HG02870 (cell line): ENCODE results near the gene CACNA1C.

ENCODE experiments used
- ATAC-seq: cut with Tn5 transposase; IDR thresholded peaks from one replicate; pipeline ENCODE4 v1.9.1; 2021; ENCODE audit warnings: mild to moderate bottlenecking, moderate library complexity; ENCODE audit not compliant: unreplicated experiment

CACNA1C gene

DNA sequence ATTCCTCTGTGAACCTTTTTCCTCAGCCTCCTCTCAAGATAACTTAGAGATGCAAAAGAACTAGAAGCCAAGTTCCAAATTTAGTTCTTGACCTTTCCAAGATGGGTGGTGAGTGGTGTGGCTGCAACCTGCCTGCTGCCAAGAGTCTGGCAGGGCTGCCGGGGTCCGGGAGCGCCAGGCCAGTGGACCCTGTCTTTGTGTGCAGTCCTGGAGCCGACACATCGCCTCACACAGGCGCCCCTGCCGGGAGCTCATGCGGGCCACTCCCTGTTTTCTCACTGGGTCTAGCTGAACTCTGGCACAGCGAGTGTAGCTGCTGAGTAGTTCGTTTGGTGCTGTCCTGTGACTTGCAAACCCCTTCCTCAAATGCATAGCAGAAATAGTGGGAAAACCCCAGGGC, 84.9 kb downstream of the CACNA1C start:
- ATAC-seq = no peak

DNA sequence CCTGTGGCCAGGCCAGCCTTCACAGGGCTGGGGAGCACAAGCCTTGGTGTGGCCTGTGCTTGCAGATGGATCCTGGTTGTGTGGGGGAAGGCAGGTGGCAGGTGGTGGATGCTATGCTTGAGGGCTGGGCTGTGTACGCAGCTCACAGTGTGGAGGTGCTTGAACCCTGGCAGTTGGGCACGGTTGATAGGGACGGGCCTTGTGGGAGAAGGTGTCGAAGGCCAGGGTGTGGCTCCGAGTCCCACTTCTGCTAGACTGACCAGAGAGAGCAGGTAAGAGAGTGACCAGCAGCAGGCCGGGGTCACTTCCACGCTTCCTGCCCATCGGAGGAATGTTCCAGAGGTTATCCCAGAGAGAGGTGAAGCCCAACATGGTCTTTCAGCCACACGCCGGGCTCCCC, 85.5 kb downstream of the CACNA1C start:
- no peak for ATAC-seq

DNA sequence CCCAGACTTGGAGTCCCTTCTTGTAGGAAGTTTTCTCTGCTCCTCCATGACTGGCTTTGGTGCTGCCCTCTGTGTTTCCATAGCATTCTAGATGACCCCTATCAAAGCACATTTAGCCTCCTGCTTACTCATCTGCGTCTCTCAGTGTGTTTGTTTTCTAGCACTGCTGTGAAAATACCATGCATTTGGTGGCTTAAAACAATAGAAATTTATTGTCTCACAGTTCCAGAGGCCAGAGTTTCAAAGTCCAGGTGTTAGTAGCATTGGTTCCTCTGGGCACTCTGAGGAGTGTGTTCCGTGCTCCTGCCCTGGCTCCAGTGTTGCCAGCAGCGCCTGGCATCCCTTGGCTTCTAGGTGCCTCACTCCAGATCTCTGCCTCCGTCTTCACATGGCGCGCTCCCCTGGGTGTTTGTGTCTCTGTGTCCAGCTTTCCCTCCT, 86.1 kb downstream of the CACNA1C start:
- no peak for ATAC-seq

DNA sequence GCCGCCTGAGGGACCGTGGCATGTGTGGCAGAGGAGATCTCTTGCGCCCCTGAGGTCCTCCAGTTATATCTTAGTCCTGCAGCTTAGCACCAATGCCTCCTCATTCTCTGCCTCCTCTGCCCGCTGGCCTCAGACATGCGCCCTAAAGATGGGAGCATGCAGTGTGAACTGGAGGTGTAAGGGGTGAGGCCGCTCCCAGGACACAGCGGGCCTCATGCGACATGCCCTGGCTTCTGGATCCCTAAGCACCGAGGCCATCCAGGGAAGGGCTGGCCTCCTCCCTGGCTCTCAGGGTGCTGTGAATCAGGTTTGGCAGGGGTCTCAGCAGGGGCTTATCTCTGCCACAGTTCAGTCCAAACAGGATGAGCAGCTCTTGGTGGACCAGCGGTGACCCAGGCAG, 86.9 kb downstream of the CACNA1C start:
- ATAC-seq = no peak

DNA sequence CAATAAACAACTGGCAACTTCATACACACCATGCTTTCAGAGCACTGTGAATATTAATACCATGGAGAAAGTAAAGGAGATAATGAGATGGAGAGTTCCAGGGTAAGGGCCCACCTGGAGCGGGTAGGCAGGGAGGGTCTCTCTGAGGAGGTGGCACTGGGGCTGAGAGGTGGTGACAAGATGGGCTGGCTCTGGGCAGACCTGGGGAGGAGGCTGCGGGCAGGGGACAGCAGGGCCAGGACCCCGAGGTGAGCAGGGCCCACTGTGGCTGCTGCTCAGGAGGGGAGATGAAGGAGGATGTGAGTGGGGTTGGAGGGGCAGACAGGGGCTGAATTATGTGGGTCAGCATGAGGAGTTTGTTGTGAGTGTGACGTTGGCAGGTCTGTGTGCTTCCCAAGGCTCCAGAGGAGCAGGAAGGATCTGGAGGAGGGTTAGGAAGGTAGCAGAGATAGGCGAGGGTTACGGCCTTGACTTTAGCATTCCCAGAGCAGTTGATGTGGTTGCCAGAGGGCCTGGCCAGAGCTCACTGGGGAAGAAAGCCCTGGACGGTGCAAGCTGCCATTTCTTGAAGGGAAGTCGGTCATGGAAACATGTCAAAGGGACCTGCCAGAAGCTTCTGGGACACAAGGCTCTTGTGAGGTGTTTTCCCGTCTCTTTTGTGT, 88.2 kb downstream of the CACNA1C start:
- no peak for ATAC-seq

DNA sequence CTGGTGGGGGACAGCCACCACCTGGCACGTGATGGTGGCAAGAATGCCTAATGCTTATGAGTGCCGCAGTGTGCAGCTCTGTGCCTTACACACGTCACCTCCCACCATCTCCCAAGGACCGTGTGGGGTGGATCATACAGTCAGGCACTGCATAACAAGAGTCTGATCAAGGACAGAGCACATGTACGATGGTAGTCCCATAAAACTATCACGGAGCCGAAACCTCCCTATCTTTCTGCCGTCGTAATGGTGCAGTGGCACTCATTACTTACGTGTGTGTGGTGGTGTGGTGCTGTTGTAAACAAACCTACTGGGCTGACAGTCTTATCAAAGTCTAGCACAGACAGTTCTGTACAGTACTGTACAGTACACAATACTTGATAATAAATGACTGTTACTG, 89.3 kb downstream of the CACNA1C start:
- ATAC-seq = no peak

DNA sequence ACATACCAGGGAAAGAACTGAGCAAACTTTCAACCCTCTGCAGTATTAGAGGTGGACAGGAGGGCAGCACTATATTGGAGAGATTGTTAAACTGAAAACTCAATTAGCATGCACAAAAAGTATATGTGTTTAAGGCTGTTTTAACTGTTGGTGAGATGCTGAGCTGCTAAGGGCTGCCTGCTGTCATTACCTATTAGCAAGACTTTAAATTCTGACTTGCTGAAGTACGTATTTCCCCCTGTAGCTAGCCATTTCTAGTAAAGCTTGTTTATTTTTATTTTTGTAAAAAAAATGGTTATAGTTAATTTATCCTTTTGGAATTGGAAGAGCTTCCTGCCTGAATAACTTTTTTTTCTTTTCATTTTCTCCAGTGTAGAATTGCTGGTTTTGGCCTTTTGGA, 92.2 kb downstream of the CACNA1C start:
- no peak for ATAC-seq

DNA sequence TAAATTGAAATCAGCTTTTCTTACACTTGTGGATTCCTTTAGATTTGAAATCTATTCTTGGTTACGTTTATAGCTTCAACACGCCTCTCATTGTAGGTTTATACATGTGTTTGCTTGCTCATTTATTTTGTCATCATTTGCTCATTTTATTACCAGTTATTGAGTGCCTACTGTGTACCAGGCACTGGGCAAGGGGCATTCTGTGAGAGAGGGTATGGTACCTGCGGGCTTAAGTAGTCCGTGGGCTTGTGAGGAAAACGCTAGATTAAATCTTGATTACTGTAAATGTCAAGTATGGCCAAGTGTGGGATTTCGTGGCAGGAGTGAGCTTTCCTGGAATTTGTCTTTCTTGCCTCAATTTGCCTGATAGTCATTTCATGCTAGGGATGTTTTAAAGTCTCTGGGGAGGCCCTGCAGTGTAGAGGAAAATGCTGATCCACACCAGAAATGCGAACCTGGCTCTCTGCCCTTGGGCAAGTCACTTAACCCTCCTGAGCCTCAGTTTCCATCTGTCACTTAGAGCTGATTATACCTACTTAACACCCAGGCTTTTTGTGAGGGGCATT, 92.7 kb downstream of the CACNA1C start:
- ATAC-seq = no peak

- no peak for ATAC-seq
Observed at GRCh38 chr12:2147335-2147734, 94.5 kb downstream of the CACNA1C start.

DNA sequence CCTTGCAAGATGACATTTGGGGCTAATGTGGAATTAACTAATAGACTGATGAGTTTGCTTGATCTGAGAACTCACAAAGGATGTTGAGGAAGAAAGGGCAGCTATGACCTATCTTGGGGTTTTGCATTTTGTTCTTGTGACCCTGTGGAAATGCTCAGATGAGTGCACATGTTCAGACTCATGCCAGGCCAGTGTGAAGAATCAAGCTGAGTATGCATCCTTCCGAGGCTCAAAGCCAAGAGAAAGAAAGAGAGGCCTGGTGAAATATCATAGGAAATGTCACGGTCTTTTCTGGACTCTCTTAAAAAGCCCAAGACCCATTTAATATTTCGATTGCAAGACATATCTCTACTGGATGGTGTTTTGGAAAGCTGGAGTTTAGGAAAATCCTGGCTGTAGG, 96.3 kb downstream of the CACNA1C start:
- ATAC-seq = no peak

GRCh38 chr12:2150833-2151232, 98.0 kb downstream of the CACNA1C start:
- ATAC-seq = no peak

- ATAC-seq = no peak
Observed at GRCh38 chr12:2151391-2151790, 98.6 kb downstream of the CACNA1C start.

- no peak for ATAC-seq
Observed at GRCh38 chr12:2152134-2152533, 99.3 kb downstream of the CACNA1C start.

DNA sequence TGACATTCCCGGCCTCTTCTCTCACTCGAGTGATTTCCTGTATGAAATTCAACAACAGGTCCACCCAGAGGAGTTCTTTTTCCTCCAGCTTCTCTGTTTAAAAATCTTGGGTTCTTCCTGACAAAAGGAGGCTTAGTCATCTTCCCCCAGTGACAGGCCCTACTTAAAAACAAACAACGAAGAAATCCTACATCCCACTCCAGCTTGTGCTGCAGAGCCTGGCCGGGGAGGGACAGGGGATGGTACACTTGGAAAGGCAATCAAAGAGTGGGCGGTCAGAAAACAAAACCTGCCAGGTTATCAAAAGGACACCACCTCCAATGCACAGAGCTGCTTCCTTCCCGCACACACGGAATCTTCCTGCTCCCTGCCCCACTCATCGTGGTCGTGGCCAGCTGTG, 101.3 kb downstream of the CACNA1C start:
- ATAC-seq = no peak

GRCh38 chr12:2154521-2154920, 101.7 kb downstream of the CACNA1C start:
- no peak for ATAC-seq

DNA sequence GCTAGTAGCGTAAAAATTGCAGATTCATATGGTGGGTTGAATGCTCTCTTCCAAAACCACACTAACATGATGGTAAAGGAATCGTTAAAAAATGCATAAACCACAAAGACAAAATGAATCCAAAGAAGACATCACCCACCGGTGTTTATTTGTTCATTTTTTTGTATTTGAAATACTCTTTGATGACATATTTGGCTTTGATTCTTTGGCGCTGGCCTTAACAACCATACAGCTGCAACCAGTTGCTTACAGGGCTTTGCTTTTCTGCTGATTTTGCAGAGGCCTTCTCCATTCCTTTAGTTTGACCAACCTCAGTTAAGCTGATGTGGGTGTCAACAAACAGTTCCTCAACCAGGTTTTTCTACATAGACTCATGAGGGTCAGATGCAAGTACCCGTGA, 103.5 kb downstream of the CACNA1C start:
- no peak for ATAC-seq

DNA sequence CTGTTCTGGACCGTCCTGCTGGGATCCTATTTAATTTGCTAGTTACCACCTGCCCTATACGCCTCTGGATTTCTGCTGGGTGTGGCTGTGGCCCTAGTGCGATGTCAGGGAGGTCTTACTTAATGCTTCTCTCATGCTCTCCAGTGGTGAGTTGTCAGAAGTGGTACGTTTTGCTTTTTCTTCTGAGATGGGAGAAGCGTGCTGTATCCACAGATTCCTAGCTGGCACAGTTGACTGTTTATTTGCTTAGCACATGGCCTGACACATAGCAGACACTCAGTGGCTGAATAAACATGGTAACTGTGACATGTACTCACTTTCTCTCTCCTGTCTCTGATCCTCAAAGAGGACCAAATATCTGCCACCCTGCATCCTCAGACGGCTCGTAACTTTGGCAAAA, 107.3 kb downstream of the CACNA1C start:
- no peak for ATAC-seq

- ATAC-seq = no peak
Observed at GRCh38 chr12:2161473-2161872, 108.7 kb downstream of the CACNA1C start.

DNA sequence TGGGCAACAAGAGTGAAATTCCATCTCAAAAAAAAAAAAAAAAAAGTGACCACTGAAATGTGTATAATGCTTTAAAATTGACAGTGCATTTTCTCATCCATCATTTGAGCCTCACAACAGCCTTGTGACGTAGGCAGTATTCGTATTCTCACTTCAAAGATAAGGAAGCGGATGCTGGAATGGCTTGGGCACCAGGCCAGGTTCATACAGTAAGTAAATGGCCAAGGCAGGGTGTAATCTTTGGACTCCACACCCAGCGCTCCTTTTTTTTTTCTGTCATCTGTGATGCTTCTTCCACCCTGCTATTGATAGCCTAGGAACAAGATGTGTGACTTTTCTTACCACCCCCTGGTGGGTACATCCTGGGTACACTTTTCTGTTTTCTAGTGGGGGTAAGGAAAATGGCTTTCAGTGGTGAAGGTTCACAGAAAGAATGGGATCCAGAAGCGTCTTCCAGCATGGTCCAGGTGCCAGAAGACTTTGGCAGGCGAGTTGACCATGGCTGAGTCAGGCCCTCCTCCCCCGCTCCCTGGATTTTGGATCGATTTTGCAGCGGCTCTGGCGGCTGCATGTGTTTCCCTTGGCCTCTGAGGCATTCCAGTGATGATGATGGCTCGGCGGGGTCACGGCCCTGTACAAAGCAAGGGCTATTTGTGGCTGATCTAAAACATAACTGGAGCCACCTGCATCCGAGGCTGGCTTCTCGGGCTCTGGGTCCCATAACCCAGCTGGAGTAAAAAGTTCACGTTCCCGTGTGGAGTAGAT, 110.6 kb downstream of the CACNA1C start:
- no peak for ATAC-seq

DNA sequence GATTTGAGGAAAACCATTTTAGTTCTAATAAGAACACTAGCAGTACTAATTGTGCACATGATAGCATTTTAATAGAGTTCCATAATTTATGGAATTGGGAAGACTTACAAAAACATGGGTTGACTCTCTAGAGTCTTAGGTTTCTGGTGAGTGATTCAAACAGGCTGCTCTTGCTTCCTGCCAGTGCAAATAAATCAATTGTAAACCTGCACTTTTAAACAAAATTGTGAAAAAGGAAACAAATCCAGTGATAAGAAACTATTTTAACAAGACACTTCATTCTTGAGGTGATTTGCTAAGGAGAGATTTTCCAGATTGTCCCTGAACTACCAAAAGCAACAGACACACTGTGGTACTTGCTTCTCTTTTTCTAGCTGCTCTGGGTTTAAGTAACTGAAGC, 112.2 kb downstream of the CACNA1C start:
- ATAC-seq = no peak

- no peak for ATAC-seq
Observed at GRCh38 chr12:2165927-2166326, 113.1 kb downstream of the CACNA1C start.

- no peak for ATAC-seq
Observed at GRCh38 chr12:2166696-2167095, 113.9 kb downstream of the CACNA1C start.
